Adrenal gland (tissue), 5 donors: ENCODE results near the gene GTSE1.

Experiments used
- CTCF ChIP-seq, 6 experiments: fragments of 450-650 bp in 4 of 6; fragments of 200-600 bp in 2 of 6; sonication (generic) in 1 of 6; IDR thresholded peaks; 1 replicate in 5 of 6; 2 replicates in 1 of 6; pipeline versions ENCODE4 v1.5.1 to v1.8.0; 2016 to 2021; ENCODE audit warnings: antibody characterized with exemption in 6 of 6, mild to moderate bottlenecking in 2 of 6, moderate library complexity in 1 of 6
- POLR2A ChIP-seq, 2 donors: fragments of 450-650 bp; IDR thresholded peaks; one replicate each; pipeline ENCODE4 v1.6.1; 2017; ENCODE audit warnings: antibody characterized with exemption in 2 of 2, mild to moderate bottlenecking in 2 of 2, moderate library complexity in 1 of 2
- donor health status: DM: no; HTN: no; CAD: no.

DNA sequence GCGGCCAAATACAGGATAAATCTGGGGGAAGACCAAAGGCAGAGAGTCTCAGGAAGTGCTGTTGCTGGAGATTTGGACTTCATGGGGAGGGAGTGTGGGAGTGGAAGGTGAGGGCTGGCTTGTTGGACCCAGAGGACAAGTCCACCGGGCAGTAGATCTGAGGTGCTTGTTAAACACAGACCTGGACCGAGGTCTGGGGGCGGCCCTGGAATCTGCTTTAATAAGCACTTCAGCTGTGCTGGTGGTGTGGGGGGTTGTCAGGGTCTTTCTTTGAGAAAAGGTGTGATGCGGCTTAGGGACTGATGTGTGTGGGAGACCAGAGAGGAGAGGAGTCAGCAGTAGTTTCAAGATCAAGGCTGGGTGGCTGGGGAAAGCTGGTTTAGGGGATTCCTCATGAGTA lies 43.3 kb downstream of the GTSE1 start:
- no peak for TF ChIP-seq CTCF (IDR thresholded peaks at IDR 0.05)
- TF ChIP-seq POLR2A (IDR thresholded peaks at IDR 0.05): no peak
